Stimulated activated naive CD4-positive, alpha-beta T cell (primary cell): ENCODE measurements around the gene SLC1A7.

Source experiments
- DNase-seq, 6 experiments: peaks; one replicate each; lab custom pipeline; 2025; lab: John Stamatoyannopoulos, UW

The SLC1A7 gene

GRCh38 chr1:53091841-53092645 lies 50.4 kb downstream of the SLC1A7 start:
- DNase-seq = no peak

DNA sequence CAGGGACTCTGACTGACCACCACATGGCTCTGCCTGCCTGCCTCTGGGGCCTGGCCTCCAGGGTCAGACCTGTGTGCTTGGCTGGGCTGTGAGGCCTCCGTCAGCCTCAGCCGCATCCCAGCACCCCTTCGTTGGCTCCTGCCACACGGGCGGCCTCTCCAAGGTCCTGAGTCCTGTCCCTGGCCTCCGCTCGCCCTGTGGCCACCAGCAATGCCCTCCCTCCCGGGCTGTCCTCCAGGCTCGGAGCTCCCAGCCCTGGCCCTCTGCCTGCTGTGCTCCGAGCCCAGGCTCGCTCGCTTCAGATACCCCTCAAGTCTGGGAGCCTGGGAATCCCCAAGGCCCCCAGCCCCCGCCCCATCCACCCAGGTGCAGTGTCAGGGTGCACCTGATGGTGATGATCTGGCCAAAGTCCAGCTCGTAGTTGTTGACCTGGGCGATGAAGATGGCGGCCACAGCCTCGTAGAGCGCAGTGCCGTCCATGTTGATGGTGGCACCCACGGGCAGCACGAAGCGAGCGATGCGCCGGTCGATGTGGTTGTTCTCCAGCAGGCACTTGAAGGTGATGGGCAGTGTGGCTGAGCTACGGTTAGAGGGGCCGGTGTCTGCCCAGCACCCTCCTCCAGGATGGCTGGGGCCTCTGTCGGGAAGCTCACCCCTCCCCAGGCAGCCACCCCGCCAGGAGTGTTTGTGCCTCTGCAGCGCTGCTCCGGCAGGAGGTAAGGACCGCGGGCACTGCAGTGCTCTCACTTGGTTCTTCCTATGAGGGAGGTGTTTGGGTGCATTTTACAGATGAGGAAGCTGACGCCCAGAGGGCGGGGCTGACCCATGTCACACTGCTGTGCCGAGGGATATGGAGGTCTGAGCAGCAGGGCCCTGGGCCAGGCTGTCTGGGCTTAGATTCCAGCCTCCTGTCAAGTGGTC lies 52.0 kb downstream of the SLC1A7 start:
- no peak for DNase-seq

- no peak for DNase-seq
Measured at GRCh38 chr1:53089478-53090226, 52.8 kb downstream of the SLC1A7 start.

GRCh38 chr1:53088616-53089300 lies 53.7 kb downstream of the SLC1A7 start:
- DNase-seq = no peak

DNA sequence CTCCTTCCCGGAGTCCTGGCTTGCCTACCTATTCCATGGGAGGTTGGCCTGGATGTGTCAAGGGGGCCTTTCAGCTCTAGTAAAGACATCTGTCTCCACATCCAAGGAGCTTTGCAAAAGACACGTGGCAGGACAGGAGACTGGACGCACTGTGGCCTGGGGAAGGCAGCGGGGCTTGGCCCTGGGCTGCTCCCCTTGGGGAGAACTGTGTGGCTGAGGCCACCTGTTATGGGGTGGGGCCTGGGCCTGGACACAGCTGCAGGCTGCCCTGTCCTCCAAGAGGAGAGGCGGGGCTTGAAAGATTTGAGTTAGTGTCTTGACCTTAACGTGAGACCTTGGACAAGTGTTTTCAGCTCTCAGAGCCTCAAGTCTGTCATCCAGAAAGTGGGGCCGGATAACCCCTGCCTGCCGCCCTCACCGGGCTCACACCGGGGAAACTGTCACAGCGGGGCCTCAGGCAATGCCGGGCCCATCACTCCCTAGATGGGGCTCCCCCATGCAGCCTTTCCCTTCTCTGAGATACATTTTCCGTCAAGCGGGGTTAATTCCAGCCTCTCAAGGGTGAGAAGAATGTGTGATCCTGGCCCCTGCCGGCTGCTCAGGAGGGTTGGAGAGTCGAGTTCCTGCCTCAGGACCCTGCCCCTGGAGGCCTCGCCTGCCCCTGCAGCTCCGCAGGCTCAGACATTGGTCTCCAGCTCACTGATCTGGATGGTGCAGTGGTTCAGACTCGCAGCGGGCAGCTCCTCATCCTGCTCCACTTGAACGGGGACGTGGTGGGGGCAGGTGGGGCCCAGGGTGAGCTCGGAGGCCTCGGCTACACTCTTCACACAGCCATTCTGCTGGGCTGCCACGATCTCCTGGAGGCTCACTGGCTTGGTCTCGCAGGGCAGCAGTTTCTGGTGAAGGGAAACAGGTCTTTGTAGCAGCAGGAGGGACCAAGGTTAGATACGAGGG lies 54.8 kb downstream of the SLC1A7 start:
- DNase-seq = no peak

GRCh38 chr1:53086491-53087070 lies 55.9 kb downstream of the SLC1A7 start:
- no peak for DNase-seq

- DNase-seq = no peak
Measured at GRCh38 chr1:53085405-53085804, 57.0 kb downstream of the SLC1A7 start.

DNA sequence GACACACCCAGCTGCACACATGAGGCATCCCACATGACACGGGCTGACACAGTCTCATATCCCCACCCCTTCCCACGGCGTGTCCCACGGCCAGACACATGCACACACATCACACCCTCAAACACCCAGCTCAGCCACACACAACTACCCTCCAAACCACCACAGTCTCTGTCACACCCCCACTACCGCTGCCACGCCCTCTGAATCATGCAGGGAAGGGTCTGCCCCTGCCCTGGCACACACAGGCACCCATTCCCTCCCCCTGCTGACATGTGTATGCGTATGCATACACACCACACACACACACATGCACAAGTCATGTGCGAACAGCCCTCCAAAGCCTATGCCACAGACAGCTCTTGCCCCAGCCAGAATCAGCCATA lies 57.9 kb downstream of the SLC1A7 start:
- no peak for DNase-seq

GRCh38 chr1:53083636-53084588 lies 58.5 kb downstream of the SLC1A7 start:
- DNase-seq = no peak

DNA sequence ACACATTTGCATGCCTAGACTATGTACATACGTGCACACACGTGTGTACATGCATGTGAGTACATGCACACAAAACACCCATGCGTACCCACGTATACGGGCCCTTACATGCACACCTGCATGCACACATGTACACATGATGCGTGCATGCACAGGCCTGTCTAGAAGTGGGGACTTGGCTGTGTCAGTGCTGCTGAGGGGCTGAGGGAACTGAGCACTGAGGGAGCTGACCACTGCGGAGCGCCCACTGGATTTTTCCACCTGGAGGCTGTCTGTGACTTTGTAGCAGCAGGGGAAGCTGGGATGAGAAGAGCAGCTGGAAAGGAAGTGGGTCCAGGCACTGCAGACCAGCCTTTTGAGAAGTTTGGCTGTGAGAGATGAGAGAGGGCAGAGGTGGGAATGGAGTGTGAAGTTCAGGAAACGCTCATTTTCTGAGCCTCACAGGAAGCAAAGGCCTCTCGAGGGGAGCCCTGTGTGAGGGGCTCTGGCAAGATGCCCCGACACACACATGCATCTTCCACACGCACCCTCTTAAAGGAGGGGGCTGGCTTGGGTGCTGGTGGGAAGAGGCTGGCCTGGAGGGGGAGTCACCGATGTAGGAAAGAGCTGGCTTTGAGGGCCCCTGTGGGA lies 59.5 kb downstream of the SLC1A7 start:
- no peak for DNase-seq

- no peak for DNase-seq
Measured at GRCh38 chr1:53081384-53082066, 60.9 kb downstream of the SLC1A7 start.

DNA sequence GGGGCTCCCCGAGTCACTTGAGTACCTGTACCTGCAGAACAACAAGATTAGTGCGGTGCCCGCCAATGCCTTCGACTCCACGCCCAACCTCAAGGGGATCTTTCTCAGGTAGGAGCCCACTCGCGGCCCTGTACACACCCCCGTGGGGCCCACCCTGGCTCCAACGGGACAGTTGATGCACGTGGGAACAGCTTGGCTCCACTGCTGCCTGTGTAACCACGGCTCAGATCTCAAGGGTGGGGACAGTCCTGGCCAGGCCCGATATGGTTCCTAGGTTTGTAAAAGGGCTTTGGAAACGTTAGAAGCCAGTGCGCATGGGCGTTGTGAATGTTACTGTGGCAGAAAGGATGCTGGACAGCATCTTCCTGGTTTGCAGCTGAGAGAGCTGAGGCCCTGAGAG lies 61.7 kb downstream of the SLC1A7 start:
- no peak for DNase-seq

GRCh38 chr1:53080041-53080440 lies 62.4 kb downstream of the SLC1A7 start:
- DNase-seq = no peak

DNA sequence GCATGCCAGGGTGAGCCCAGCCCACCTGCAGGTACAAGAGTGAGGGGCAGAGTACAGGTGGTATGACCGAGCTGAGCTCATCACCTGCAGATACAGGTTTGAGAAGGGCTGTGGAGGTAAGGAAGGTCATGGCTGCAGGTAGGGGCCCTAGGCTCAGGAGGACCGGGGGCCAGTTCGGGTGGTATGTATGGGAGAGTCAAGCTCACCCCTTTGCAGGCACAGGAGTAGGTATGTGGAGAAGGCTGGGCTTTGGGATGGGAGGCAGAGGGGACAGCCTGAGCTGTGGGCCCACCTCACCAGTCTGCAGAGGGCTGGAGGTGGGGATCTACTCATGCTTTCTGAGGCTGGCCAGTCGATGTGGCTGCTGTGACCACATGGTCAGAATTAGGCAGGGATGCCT lies 63.2 kb downstream of the SLC1A7 start:
- no peak for DNase-seq

DNA sequence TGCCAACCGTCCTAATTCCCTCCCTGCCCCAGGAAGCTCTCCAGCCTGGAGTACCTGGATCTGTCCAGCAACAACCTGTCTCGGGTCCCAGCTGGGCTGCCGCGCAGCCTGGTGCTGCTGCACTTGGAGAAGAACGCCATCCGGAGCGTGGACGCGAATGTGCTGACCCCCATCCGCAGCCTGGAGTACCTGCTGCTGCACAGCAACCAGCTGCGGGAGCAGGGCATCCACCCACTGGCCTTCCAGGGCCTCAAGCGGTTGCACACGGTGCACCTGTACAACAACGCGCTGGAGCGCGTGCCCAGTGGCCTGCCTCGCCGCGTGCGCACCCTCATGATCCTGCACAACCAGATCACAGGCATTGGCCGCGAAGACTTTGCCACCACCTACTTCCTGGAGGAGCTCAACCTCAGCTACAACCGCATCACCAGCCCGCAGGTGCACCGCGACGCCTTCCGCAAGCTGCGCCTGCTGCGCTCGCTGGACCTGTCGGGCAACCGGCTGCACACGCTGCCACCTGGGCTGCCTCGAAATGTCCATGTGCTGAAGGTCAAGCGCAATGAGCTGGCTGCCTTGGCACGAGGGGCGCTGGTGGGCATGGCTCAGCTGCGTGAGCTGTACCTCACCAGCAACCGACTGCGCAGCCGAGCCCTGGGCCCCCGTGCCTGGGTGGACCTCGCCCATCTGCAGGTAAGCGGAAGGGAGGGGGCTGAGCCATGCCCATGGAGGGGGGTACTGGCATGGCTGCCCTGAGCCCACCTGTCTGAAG lies 63.9 kb downstream of the SLC1A7 start:
- DNase-seq = no peak

DNA sequence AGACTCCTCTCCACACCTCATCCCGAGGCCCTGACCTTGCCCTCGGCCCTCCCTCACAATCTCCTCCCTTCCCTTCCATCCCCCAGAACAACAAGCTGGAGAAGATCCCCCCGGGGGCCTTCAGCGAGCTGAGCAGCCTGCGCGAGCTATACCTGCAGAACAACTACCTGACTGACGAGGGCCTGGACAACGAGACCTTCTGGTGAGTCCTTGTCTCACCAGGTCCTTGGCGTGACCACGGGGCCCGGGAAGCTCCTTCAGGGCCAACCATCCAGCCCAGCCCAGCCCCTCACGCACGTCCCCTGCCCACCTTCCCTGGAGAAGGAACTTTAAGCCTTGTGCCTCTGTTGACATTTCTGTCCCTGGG lies 64.9 kb downstream of the SLC1A7 start:
- no peak for DNase-seq
